A673 (cell line): ENCODE results near the gene ICAM5. TPM values are rescaled to one million over a fixed set of nuclear protein-coding genes. Genes with fewer than 3 reads are reported as not detected.
"Not testable (repeated sequence)": the region's sequence is repeated elsewhere in the genome, so short reads cannot be mapped to it uniquely, and the experiment has no call there.

ENCODE experiments used
- BruUV-seq: library from RNA; stranded (reverse); fragments of 400-500 nt; replicated peaks from 2 replicates; lab custom pipeline; 2021; lab: Mats Ljungman, UMichigan
- CTCF ChIA-PET: fragments of 300-600 bp; sonication (Branson Sonifier 250); formaldehyde crosslinking; loops from one replicate; lab custom pipeline; 2022; ENCODE audit warnings: antibody characterized with exemption; lab: Charles Lee
- POLR2A ChIA-PET: fragments of 300-600 bp; sonication (Branson Sonifier 250); formaldehyde crosslinking; loops from one replicate; lab custom pipeline; 2022; ENCODE audit warnings: antibody characterized with exemption; ENCODE audit not compliant: low non-redundant PET; lab: Charles Lee
- DNase-seq: peaks from one replicate; pipeline ENCODE4 v3.0.0-alpha.2; 2015; ENCODE audit warnings: low spot score
- H3K27ac ChIP-seq: fragments of 200-600 bp; sonication (generic); 2 replicates; pipeline ENCODE4 v1.5.1; 2016; ENCODE audit warnings: mixed run types, low read depth, mild to moderate bottlenecking, mixed read lengths, antibody characterized with exemption, low read length; ENCODE audit not compliant: poor library complexity, severe bottlenecking
- H3K27me3 ChIP-seq: fragments of 200-600 bp; sonication (generic); replicated peaks from 2 replicates; pipeline ENCODE4 v1.6.1; 2017; ENCODE audit warnings: mixed run types, low read depth, mild to moderate bottlenecking, mixed read lengths, antibody characterized with exemption, low read length; ENCODE audit not compliant: insufficient read depth, poor library complexity
- H3K36me3 ChIP-seq: fragments of 200-600 bp; sonication (generic); 2 replicates; pipeline ENCODE4 v1.6.1; 2016; ENCODE audit warnings: mixed run types, mild to moderate bottlenecking, mixed read lengths, antibody characterized with exemption, low read length; ENCODE audit not compliant: insufficient read depth, poor library complexity, severe bottlenecking
- H3K4me1 ChIP-seq: fragments of 200-600 bp; sonication (generic); 2 replicates; pipeline ENCODE4 v1.6.1; 2017; ENCODE audit warnings: mixed run types, mild to moderate bottlenecking, mixed read lengths, antibody characterized with exemption, low read length; ENCODE audit not compliant: insufficient read depth, poor library complexity, severe bottlenecking
- H3K4me3 ChIP-seq: fragments of 200-600 bp; sonication (generic); 2 replicates; pipeline ENCODE4 v1.5.1; 2016; ENCODE audit warnings: low read depth, mixed run types, mild to moderate bottlenecking, mixed read lengths, low read length; ENCODE audit not compliant: poor library complexity, severe bottlenecking
- H3K9me3 ChIP-seq: fragments of 200-600 bp; sonication (generic); 2 replicates; pipeline ENCODE4 v1.6.1; 2016; ENCODE audit warnings: mixed run types, low read depth, mild to moderate bottlenecking, mixed read lengths, antibody characterized with exemption, low read length; ENCODE audit not compliant: poor library complexity, severe bottlenecking
- CTCF ChIP-seq: fragments of 300-800, 200-600 bp; sonication (generic); conservative IDR thresholded peaks from 2 replicates; pipeline ENCODE4 v1.5.1; 2017; ENCODE audit warnings: low read depth, mild to moderate bottlenecking, antibody characterized with exemption, low read length, moderate library complexity, mixed read lengths
- EZH2 ChIP-seq: fragments of 200-600 bp; sonication (generic); IDR thresholded peaks from 2 replicates; pipeline ENCODE4 v1.6.1; 2017; ENCODE audit warnings: borderline replicate concordance, low read depth, mild to moderate bottlenecking, mixed read lengths, antibody characterized with exemption, low read length; ENCODE audit not compliant: poor library complexity, severe bottlenecking
- intact Hi-C: fragments of 100-400 bp; cut with micrococcal nuclease; formaldehyde crosslinking; loops from one replicate; pipeline ENCODE4 v1.10.0; 2022; ENCODE audit not compliant: unreplicated experiment
- total RNA-seq: library from RNA; stranded (reverse); gene quantifications from 2 replicates; pipeline ENCODE4 v1.2.3, GENCODE V29; 2021

Gene ICAM5
- total RNA-seq, 1 experiment from 2014 or later: 4.6 TPM

- no peak for TF ChIP-seq EZH2
- TF ChIP-seq CTCF: peak; percentile 35
- Histone ChIP-seq H3K36me3 (peaks cover 15% of the 10 kb centered on the region), H3K27ac (peak overlapping the region; percentile 99), H3K9me3 (no peaks in the 10 kb centered on the region), H3K27me3 (no peaks in the 10 kb centered on the region), H3K4me1 (peaks cover 28% of the 10 kb centered on the region), H3K4me3 (peak overlapping the region; percentile 85)
- no TSS peak for BruUV-seq
- POLR2A ChIA-PET: interaction anchor here (0.7 kb wide), 1 partner anchor 38 kb away, joined by 4 read pairs; no protein-coding TSS in a partner anchor
- intact Hi-C loops: loop anchor here (5.0 kb wide), 1 partner anchor 48 kb away; the partner anchor contains the start of gene TYK2
- CTCF ChIA-PET: interaction anchor here (0.9 to 1.3 kb wide), 3 partner anchors 54 to 76 kb away, joined by 3 to 4 read pairs (median 3); no protein-coding TSS in a partner anchor
- DNase-seq: peak; percentile 89
Observed at GRCh38 chr19:10334588-10335351, 45.0 kb downstream of the ICAM5 start.

DNA sequence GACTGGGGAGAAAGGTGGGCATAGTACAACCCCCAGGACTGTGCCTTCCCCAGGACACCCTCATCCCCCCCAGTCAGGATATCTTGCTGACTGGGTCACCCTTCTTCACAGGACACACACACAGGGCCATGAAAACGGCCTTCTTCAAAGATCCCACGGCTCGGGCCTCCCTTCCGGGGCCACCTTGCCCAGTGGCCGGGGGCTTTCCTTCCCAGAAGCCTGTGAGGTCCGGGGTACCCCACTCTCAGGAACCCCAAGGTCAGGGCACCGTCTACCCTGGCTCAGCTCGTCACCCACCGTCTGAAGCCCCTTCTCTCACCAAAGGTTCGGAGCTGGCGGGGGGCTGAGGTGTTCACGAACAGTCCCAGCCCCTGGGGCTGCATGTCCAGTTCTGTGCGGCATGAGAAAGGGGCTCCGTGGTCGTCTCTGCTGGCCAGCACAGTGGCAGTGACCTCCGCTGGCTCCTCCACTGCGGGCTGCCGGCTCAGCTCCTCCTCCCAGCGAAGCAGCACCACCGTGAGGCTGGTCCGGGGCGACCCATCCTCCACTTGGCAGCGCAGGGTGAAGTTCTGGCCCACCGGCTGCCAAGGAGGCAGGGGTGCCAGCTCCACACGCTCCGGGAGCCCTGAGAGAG, 45.7 kb downstream of the ICAM5 start:
- BruUV-seq: no TSS peak
- intact Hi-C loops: loop anchor here (5.0 kb wide), 1 partner anchor 47 kb away; the partner anchor contains the start of gene TYK2
- Histone ChIP-seq H3K4me3 (peak overlapping the region; percentile 85), H3K4me1 (peaks cover 28% of the 10 kb centered on the region), H3K27me3 (no peaks in the 10 kb centered on the region), H3K27ac (peak overlapping the region; percentile 99), H3K9me3 (no peaks in the 10 kb centered on the region), H3K36me3 (peaks cover 8% of the 10 kb centered on the region)
- TF ChIP-seq CTCF (no peak), EZH2 (no peak)
- CTCF ChIA-PET: interaction anchor here (1.3 kb wide), 1 partner anchor 66 kb away, joined by 3 read pairs; no protein-coding TSS in a partner anchor
- POLR2A ChIA-PET: no interaction called here
- no peak for DNase-seq

DNA sequence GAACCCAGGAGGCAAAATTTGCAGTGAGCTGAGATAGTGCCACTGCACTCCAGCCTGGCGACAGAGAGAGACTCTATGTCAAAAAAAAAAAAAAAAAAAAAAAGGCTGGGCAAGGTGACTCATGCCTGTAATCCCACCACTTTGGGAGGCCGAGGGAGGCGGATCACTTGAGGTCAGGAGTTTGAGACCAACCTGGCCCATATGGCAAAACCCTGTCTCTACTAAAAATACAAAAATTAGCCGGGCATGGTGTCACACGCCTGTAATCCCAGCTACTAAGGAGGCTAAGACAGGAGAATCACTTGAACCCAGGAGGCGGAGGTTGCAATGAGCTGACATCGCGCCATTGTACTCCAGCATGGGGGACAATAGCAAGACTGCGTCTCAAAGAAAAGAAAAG, 47.0 kb downstream of the ICAM5 start:
- H3K27me3 ChIP-seq, H3K27ac ChIP-seq, H3K36me3 ChIP-seq, H3K4me3 ChIP-seq, DNase-seq, CTCF ChIA-PET, H3K9me3 ChIP-seq, BruUV-seq: not testable (repeated sequence)
- intact Hi-C loops: loop anchor here (5.0 kb wide), 1 partner anchor 46 kb away; the partner anchor contains the start of gene TYK2
- H3K4me1 ChIP-seq: peaks cover 27% of the 10 kb centered on the region
- POLR2A ChIA-PET: interaction anchor here (0.7 kb wide), 1 partner anchor 18 kb away, joined by 7 read pairs; no protein-coding TSS in a partner anchor
